HG03159 (cell line): Measurements from ENCODE around the gene NPY.

Experiments used
- ATAC-seq: cut with Tn5 transposase; IDR thresholded peaks from one replicate; pipeline ENCODE4 v1.9.1; 2021; ENCODE audit warnings: mild to moderate bottlenecking, moderate library complexity; ENCODE audit not compliant: unreplicated experiment

The NPY gene

DNA sequence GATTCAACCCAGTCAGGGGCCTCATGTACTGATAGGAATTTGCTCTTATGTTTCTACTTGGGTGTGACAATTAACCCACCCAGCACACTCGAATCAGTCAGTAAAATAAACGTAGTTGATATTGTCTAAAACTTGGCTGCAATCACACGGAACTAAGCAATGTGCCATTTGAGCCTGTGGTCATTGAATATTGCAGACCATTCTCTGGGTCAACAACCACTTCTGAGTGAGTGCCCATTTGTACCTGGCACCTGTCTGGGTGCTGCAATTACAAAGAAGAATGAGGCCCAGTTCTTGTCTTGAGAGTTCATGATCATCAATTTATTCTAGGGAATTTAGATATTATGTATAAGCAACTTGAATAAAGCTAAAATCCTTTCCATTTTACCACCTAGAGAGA lies 29.8 kb downstream of the NPY start:
- ATAC-seq = no peak

DNA sequence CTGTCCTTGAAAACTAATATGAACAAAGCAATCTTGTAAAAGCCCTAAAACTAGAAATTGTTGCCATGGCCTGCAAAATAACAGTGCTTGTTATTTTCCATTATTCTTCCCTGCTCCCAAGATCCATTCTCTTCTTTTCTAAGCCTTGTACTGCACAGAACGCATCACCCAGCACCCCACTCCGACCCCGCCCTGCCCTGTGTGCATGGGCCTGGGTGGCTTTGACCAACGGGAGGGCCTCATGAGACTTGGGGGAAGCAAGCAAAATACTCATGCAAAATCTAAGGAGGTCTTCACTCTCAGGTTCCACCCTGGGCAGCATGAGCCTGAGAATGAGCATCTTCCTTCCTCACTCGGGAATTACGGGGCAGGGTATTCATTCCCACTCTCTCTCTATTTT lies 32.4 kb downstream of the NPY start:
- ATAC-seq = no peak

DNA sequence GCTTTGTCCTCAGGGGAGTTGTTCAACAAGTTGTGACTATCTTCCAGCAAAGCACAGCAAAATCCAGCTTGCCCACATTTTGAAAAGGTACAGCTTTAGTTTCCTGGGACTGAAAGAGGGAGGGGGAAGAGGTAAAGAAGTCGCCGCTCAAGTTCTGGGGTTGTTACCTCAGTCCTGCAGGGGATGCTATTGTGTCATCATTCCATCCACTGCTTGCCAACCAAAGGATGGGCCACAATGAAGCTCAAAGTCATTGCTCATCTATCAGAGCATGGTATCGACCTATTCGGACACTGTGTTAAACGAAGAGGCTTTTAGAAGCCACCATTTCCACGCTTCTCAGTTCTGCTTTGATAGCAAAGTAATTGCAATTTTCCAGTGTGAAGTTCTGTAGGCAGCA lies 34.3 kb downstream of the NPY start:
- no peak for ATAC-seq

DNA sequence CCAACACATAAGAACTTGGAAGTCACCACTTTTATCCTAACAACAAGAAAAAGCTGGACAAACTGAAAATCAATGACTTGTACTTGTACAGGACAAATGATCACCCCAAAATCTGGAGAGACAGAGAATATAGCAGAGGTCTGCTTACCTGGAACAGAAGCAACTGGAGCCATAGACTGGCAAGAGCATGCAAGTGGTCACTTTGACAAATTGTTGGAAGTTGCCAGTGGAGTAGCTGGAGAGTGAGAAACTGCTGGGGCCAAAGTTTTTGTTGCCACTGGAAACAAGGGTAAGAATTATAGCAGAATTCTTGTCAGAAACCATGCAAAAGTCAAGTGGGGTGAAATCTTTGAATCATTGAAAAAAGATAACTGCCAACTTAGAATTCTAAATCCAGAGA lies 35.2 kb downstream of the NPY start:
- ATAC-seq = no peak

DNA sequence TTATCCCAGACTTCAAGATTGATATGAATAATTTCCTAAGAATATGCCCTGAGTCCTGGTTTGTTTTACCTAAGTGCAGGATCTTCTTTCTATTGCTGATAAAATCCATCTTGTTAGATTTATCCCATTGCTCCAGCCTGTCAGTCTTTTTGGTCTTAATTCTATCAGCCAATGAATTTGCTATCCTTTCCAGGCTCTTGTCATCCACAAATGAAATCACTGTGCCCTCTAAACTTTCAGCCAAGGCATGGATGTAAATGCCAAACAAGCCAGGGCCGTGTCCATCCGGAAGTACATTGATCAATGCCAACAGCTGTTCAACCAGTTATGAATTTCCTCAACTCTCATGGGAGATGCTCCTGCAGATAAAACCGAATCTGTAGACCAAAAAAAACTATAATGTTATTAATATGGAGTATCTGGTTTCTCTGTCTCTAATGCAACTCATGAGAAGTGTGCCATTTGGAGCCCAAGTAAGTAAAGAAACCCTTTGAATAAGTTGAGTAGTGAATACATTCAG lies 40.0 kb downstream of the NPY start:
- no peak for ATAC-seq

DNA sequence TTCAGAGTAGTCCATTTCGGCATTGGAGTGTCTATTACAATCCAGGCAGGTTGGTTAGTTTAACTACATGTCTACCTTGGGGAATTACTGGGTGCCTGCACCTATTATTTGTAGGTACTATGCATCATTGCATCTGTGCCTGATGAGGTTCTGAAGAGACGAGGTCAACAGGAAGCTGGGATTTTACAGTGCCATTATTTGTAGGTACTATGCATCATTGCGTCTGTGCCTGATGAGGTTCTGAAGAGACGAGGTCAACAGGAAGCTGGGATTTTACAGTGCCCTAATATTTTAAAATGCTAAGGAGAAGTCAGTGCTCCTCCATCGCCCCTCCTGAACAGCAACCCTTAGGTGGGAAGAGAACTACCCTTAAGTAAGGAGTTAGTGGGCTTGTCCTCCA lies 41.7 kb downstream of the NPY start:
- ATAC-seq = peak; percentile 87

DNA sequence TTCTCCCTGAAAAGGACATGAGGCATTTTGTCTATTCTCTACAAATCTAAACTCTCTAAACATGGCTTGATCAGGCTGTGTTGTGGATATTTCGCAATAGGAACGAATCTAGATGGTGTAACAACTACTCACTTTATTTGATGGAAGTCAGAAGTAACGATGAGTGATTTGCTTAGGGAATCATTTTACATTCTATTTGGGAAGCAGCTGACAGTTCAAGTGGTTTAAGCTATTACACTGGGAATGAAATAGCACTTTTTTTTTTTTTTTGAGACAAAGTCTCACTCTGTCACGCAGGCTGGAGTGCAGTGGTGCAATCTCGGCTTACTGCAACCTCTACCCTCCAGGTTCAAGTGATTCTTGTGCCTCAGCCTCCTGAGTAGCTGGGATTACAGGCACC lies 44.1 kb downstream of the NPY start:
- no peak for ATAC-seq

DNA sequence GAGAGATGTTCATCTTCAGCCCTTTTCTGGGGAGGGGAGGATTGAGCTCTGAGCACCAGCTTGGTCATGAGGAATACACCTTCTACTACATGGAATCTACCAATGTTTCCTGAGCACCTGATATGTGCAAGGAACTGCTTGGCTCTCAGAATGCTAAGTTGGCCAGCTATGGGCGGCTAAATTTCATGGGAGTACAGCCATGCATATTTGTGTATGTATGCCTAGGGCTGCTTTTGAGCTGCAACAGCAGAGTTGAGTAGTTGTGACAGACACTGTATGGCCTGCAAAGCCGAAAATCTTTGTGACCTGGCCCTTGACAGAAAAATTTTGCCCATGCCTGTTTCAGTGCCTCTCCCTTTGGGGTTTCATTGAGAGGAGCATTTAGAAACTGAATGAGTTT lies 44.9 kb downstream of the NPY start:
- ATAC-seq = no peak

DNA sequence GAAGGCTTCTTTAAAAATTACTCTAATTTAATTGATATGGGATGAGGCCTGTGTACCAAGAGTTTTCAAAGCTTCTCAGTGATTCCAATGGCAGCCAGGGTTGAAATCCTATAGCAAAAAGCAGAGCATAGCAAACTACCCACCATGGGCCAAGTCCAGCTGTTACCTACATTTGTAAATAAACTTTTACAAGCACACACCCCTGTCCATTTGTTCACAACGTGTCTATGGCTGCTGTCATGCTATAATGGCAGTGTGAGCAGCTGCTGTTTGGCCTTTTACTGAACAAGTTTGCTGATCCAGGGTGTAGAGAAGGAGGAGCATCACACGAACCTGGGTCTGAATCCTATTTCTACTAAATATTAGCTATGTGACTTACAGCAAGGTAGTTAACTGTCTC lies 50.0 kb downstream of the NPY start:
- no peak for ATAC-seq

DNA sequence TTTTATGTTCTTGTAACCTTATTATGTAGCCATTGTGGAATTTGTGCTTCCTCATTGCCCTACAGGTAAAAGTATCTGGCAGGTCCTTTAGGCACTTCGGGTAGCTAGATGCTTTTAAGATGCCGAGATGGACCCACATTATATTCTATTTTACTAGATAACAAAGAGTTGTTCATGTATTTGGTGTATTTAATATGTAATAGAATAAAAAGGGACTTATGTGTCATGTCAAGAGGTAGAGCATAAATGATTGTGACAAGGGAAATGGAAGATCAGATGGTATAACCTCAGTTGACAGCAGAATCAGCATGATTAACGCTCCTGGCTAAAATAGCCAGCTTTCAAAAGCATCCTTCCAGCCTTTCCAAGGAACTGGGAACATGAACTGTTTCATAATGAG lies 50.6 kb downstream of the NPY start:
- ATAC-seq = no peak

DNA sequence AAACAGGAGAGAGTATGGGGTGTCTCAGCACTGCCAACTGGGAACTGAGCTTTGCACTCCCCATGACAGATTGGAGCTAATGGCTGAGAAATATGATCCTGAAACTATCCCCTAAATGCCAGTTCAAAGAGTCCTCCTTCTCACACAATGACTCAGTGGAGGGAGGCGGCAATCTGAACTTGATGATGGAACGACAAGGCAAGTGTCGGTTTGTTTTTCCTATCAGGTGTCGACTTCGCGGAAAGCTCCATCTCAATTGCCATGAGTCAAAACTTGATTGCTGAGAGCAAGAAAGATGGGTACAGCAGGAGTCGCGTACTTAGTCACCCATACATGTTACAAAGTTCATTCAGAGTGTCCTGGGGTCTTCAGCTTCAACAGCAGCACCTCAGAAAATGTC lies 52.5 kb downstream of the NPY start:
- no peak for ATAC-seq

DNA sequence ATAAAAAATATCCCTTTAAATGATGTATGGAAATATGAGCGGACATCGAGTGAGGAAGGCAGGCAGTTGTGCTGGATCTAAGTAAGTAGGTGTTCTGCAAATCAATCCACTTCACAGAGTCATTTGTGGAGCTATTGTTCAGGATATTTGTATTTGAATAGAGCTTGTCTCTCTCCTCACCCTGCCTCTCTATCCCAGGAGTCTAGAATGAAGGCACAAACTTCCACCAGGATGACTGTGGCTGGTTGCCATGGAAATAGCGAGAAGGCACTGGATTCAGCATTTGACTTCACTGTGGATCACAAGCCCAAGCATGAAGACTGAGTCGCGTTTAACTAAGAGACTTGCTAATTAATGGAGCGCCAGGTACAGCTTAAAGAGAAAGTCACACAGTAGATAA lies 53.2 kb downstream of the NPY start:
- ATAC-seq = no peak

DNA sequence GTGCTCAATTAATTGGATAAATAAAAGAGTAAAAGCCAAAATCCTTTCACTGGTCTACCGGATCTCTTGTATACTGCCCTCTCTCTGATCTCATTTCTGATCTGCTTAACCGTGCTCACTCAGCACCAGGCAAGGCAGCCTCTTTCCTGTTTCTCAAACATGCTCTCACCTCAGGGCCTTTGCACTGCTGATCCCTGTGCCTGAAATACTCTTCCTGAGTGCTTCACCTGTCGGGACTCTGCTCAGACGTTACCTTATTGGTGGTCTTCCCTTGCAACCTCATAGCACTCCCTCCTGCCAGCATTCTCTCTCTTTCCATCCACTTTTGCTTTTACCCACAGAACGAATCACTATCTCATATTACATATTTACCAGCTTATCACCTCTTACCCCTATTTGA lies 55.6 kb downstream of the NPY start:
- no peak for ATAC-seq

DNA sequence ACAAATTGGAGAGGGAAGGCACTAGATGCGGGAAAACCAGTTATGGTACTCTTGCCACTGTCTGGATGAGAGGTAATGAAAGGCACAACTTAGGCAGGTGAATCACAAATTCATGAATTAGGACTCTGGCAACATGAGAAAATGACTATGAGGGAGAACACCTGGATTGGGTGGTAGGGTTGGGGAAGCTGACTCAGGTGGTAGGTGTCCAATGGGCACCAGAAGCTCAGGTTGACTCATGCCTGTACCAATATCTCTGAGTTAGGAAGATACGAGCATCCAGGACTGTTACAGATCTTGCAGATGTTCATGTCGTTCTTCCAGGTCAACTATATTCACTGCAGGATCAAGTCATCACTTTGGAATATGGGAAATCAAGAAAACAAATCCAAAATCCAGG lies 56.7 kb downstream of the NPY start:
- ATAC-seq = no peak
